C1 segment of cervical spinal cord (tissue), 14 donors: ENCODE results near the gene PGS1.

Source experiments
- DNase-seq, 14 donors: peaks; one replicate each; lab custom pipeline; 2025; lab: John Stamatoyannopoulos, UW

PGS1 gene

DNA sequence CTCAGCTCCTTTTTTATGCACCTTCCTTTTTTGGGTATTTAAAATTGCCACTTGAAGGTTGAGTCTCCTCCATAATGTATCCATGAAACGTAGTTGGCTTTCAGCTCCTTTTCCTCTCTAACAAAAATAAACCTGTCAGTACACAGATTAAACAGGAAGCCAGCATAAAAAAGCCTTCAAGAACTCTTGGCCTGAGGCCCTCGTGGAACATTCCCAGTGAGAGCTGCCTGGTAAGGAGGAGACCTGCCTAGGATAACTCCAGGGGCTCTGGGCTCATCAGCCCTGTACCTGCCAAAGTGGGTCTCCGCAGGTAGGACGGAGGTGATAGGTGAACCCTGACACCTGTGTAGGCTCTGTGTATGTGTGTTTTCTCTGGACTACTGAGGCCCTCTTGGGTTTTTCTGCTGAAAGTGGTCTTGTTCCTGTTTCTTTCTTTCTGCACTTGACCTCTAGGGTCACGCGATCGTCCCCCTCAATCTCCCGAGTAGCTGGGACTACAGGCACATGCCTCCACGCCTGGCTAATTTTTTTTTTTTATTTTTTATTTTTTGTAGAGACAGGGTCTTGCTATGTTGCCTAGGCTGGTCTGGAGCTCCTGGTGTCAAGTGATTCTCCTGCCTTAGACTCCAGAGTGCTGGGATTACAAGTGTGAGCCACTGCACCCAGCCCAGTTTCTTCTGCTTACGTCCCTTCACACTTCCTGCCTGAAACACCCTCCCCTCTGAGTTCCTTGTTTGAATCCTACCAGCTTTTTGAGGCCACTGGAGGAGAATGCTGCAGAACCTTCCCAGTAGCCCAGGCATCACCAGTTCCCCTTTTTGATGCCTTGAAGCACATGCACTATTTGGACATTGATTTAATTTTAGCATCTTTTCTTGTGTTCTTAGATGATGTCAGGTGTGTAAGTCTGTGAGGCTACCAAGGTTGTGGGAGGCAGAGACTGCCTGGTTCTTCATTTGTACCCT lies 9.8 kb downstream of the PGS1 start:
- DNase-seq, result peak in 5 of 14 donors; percentile 12 to 36 (median 19)

- no peak for DNase-seq
These were observed 12.0 kb downstream of the PGS1 start for GRCh38 chr17:78390241-78391050.

GRCh38 chr17:78391051-78391431 lies 12.6 kb downstream of the PGS1 start:
- DNase-seq, result no peak

- no peak for DNase-seq
These were observed 13.4 kb downstream of the PGS1 start for GRCh38 chr17:78391843-78392242.

- no peak for DNase-seq
These were observed 13.8 kb downstream of the PGS1 start for GRCh38 chr17:78392295-78392694.

GRCh38 chr17:78393575-78393974 lies 15.1 kb downstream of the PGS1 start:
- DNase-seq, result no peak

- DNase-seq, result no peak
These were observed 15.8 kb downstream of the PGS1 start for GRCh38 chr17:78394209-78394608.

- DNase-seq, result no peak
These were observed 16.7 kb downstream of the PGS1 start for GRCh38 chr17:78395155-78395554.

DNA sequence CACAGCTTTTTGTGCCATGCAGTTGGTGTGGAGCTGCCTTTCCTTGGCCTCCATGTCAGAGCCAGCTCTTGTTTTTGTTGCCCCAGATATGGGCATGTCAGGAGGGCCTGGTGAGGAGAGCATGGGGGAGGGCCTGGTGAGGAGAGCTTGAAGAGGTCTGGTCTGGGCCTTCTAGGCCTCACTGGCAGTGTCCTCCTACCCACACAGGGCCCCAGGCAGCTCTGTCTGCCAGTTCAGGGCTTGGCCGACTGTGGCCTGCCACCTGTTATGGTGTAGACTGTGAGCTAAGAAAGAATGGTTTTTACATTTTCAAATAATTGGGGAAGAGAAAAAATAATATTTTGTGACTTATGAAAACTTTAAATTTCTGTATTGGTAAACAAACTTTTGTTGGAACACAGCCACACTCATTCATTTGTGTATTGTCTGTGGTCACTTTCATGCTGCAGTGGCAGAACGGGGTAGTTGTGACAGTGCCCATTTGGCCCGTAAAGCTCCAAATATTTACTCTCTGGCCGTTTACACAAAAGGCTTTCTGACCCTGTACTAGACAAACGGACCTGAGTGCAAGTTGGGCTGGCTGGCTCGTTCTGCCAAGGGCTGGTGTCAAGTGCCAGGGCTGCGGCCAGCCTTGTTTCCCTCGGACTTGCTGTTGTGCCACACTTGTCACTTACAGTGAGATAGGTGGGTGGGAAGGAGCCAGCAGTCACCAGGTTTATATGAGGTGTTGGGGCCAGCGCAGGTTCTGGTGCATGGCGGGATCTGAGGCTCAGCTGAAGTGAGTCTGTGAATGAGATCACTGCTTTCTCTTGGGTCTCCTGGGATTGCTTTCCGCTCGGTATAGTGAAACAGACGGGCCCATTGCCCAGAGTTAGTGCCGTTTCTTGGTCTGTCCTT lies 18.2 kb downstream of the PGS1 start:
- DNase-seq, result peak in 2 of 14 donors; percentile 10 to 17

DNA sequence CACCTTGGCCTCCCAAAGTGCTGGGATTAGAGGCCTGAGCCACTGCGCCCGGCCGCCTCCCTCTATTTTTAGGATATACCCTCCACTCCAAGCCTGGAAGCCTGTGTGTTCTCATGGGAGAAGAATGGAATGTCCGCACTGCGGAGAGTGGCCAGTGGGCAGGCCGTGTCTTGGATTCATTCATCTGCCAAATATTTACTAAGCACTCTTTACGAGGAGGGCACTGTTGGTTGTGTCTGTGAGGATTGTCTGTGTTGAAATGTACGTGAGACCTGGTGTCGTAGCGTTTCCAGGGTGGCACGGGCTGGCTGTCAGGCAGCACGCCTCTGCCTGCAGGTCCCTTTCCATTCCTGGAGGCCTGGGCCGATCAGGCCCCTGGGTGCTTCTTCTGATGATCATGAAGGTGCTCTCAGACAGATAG lies 19.2 kb downstream of the PGS1 start:
- DNase-seq, result no peak

- DNase-seq, result no peak
These were observed 19.9 kb downstream of the PGS1 start for GRCh38 chr17:78398390-78398789.

GRCh38 chr17:78399028-78399692 lies 20.7 kb downstream of the PGS1 start:
- no peak for DNase-seq

GRCh38 chr17:78399693-78400144 lies 21.3 kb downstream of the PGS1 start:
- no peak for DNase-seq

DNA sequence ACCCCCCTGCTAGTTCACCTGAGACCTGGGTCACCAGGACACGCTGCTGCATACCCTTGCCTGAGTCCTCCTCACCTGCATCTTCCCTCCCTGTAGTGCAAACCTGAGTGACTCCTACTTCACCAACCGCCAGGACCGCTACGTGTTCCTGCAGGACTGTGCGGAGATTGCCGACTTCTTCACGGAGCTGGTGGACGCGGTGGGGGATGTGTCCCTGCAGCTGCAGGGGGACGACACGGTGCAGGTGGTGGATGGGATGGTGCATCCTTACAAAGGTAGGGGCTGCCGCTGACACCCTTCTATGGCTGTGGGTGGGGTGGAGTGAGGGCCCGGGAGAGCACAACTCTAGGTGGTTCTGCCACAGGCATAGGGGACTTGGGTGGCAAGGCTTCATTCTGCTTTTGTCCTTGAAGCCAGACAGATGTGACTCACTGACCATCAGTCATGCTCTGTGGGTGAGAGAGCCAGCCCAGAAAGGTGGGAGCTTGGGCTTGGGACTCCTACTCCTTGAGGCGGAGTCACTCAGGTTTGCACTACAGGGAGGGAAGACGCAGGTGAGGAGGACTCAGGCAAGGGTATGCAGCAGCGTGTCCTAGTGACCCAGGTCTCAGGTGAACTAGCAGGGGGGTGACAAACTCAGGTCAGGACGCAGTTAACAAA lies 22.3 kb downstream of the PGS1 start:
- no peak for DNase-seq

- DNase-seq, result no peak
These were observed 22.8 kb downstream of the PGS1 start for GRCh38 chr17:78401246-78401645.

DNA sequence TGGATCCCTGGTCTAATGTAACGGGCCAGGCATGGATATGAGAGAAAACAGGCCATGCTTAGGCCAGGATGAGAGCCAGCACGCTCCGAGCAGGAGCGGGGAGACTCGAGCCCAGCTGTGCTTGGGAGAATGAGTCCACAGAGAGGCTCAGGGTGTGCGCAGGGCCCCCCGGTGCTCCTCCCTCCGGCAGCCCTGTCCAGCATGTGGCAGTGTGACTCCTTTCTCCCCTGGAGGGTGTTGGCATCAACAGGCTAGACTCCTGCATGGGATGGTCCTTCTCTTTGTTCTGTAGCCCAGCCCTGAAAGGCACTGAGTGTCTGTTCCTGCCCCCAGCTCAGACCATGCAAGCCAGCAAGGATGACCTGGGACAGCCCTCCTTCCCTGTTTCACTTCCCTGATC lies 23.4 kb downstream of the PGS1 start:
- DNase-seq, result no peak

DNA sequence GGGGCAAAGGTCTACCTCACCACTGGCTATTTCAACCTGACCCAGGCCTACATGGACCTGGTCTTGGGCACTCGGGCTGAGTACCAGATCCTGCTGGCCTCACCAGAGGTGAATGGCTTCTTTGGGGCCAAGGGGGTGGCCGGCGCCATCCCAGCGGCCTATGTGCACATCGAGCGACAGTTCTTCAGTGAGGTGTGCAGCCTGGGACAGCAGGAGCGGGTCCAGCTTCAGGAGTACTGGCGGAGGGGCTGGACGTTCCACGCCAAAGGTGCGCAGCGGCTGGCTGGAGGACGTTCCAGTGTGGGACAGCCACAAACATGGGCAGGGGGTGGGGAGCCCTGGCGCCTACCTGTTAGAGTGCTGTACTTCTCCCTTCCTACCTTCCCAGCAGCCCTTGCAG lies 25.4 kb downstream of the PGS1 start:
- DNase-seq, result no peak

DNA sequence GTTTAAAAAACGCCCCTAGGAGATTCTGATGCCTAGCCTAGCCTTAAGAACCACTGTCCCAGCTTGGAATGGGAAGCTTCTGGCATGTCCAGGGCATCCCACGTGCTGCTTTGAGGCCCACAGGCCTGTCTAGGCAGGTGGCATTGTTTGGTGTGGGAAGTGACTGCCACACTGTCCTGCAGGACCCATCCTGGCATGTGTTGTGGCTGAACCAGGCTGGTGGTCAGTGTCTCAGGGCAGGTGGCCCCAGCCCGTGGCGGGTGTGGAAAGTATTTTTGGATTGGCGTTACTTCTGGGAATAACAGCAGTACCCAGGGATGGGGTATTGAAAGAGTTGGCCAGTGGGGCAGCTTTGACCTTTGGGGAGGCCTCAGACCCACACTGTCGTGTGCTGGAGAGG lies 27.9 kb downstream of the PGS1 start:
- DNase-seq, result no peak

DNA sequence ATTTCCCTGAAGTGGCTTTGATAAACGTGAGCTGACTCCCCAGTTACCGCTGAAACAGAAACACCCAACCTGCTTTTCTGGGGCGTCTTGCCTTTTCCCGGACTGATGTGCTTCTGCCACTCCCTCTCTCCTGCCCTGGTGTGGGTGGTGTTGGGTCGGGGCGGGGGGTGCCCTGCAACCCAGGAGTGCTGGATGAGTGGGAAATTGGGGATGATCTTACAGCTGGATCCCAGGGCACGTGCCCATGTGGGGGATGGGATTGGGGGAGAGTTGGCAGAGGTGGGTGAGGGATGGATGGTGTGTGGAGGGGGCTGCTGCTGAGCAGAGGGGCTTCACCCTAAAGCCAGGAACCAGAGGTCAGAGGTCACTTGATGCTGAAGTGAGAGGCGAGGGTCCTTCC lies 28.5 kb downstream of the PGS1 start:
- no peak for DNase-seq

DNA sequence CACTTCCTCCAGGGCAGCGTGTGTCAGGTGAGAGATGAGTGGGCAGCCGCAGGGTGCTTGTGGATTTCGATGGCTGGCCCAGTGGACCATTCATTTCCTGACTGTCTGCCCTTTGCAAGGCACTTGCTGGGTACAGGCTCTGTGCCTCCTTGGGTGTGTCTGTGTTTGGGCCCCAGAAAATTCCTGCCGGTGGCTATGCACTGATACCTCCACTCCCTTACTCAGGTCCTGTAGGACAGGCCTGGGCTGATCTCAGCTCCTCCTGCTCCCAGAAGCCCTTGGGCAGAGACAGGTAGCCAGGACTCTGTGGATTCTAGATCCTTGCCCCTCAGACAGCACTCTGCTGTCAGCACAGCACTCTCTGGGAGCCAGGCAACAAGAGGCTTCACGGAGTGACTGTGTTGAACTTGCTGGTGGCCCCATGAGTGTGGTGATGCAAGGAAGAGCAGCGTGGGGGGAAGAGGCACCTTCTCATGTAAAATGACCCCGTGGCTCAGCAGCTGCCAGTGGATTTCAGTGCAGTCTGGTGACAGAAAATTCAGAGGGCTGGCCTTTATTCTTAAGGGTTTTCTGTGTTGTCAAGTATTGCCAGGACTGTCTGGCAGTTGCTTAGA lies 29.0 kb downstream of the PGS1 start:
- DNase-seq, result no peak
